NCI-H1092 treated with DMSO at 0.1 percent for 48 hours (cell line): ENCODE data around the gene SLCO3A1.
"Not testable (repeated sequence)": the region's sequence is repeated elsewhere in the genome, so short reads cannot be mapped to it uniquely, and the experiment has no call there.

Experiments
- DNase-seq: peaks from one replicate; lab custom pipeline; 2025; lab: John Stamatoyannopoulos, UW

SLCO3A1 gene

GRCh38 chr15:92035551-92035950, 182.0 kb downstream of the SLCO3A1 start:
- no peak for DNase-seq

- no peak for DNase-seq
These were observed 182.5 kb downstream of the SLCO3A1 start for GRCh38 chr15:92035961-92036360.

- no peak for DNase-seq
These were observed 184.0 kb downstream of the SLCO3A1 start for GRCh38 chr15:92037491-92037890.

- DNase-seq: no peak
These were observed 186.8 kb downstream of the SLCO3A1 start for GRCh38 chr15:92040350-92040749.

- DNase-seq: no peak
These were observed 187.9 kb downstream of the SLCO3A1 start for GRCh38 chr15:92041371-92041770.

DNA sequence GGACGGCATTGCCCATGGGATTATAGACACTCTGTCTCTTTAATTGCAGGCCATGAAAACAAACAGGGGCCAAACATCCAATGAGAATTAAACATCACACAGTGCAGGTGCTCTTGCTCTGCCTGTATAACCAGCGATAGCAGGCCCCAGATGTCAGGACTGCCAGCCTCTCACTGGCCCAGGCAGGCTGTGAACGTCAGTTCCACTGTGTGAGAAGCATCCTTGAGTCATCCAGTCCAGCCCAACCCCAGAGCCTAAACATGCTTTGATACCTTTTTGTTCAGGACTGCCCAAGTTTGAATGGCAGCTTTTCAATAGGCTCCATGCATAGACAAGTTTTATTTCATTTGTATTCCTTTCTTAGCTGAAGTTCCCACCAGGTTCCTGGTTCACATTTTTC, 189.8 kb downstream of the SLCO3A1 start:
- no peak for DNase-seq

GRCh38 chr15:92044203-92044909, 190.8 kb downstream of the SLCO3A1 start:
- DNase-seq: no peak

DNA sequence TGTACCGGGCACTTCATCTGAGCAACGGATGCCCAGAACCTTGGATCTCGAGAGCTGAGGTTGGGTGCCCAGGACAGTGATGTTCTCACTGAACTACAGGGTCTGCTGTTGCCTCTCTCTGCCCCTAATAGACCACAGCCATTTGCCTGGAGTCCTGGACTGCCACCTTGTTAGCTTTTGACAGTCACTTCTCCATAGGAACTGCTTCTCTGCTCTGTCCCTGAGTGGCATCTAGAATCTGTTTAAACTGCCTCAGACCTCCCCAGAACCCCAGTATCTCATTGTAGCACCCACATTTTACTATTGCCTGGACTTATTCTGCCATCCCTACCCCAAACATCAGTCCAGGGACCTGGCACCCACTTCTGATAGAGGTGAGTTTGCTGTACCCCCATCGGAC, 194.4 kb downstream of the SLCO3A1 start:
- DNase-seq: no peak

DNA sequence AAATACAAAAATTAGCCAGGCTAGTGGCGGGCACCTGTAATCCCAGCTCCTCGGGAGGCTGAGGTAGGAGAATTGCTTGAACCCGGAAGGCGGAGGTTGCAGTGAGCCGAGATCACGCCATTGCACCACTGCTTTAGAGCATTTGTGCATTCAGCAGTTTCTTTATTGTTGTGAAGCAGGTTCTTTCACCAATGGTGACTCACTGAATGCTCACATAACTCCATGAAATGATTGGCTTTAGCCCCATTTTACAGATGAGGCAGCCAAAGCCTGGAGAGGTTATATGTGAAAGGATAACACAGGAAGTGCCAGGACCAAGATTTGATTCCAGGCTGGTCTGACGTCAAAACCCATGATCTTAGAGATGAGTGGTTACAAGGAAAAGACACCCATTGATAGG, 195.2 kb downstream of the SLCO3A1 start:
- DNase-seq: no peak

GRCh38 chr15:92049290-92049989, 195.9 kb downstream of the SLCO3A1 start:
- DNase-seq: no peak

GRCh38 chr15:92050220-92050898, 196.9 kb downstream of the SLCO3A1 start:
- no peak for DNase-seq

DNA sequence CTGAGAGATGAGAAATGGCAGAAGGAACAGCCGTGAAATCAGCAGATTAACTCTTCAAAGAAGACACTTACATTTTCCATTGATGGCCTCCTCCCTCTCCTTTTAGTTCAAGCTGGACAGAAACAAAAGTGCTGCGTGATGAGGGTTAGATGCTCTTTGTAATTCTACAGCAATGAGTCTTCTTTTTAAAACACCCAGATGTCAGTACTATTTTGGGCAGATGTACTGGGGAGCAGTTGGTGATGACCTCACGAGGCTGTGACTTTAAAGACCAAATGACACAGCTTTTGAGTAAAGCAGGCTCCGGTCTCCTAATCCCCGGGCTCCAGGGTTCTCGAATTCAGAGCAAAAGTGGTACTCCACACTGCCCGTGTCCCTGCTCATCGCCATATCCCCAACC, 198.2 kb downstream of the SLCO3A1 start:
- no peak for DNase-seq

- no peak for DNase-seq
These were observed 200.3 kb downstream of the SLCO3A1 start for GRCh38 chr15:92053753-92054316.

DNA sequence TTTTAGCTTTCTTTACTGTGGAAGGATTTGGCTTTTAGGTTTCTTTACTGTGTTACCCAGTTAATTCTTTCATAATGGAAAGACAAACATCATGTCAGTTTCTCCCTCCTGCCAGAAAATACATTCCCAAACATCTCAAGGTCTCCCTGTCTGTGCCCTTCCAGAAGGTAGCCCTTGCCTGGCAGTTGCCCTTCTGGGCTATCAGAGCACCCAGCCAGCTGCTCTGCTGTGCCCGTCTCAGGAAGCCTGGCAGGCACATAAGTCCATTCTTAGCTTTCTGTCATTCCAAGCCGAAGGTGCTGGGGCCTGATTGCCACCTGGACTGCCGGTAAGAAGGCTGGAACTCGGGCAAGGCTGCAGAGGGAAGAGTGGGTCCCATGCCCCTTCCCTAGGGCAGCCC, 203.4 kb downstream of the SLCO3A1 start:
- DNase-seq: no peak

DNA sequence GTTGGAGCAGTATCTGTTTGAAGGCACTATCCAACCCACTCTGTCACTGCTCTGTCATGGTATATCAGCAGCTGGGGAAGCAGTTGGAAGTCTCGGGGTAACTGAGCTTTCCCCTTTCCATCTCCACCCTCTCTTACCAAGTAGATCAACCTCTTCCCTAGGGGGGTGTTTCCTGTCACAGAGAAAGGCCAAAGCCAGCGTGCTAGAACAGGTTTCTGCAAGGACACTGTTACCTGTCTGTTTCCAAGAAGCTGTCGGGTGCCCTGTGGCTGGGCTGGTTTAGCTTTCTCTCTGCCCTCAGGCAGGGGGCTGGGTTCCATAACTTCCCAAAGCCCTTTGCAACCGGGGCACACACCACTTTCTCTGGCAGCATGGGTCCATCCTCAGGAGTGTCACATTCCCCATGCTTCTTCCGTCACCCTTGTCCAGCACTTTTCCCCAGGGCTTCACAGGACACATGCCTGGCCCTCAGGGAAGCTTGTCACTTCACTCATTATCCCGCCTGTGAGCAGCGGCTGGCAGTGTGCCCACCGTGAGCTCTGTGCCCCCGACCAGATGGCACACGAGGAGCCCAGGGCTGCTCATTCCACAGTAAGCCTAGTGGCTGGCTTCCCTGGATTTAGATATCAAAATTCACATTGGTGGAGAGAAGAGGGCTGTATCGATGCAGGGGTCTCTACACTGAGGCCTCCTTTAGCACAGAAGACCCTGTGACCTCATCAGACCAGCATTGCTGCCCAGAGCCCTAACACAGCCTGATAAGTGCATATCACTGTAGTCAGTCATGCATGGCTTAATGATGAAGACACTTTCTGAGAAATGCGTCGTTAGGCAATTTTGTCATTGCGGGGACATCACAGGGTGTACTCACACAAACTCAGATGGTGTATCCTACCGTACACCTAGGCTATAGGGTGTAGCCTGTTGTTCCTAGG, 205.8 kb downstream of the SLCO3A1 start:
- DNase-seq: no peak

- not testable (repeated sequence) for DNase-seq
These were observed 206.4 kb downstream of the SLCO3A1 start for GRCh38 chr15:92059971-92060311.

DNA sequence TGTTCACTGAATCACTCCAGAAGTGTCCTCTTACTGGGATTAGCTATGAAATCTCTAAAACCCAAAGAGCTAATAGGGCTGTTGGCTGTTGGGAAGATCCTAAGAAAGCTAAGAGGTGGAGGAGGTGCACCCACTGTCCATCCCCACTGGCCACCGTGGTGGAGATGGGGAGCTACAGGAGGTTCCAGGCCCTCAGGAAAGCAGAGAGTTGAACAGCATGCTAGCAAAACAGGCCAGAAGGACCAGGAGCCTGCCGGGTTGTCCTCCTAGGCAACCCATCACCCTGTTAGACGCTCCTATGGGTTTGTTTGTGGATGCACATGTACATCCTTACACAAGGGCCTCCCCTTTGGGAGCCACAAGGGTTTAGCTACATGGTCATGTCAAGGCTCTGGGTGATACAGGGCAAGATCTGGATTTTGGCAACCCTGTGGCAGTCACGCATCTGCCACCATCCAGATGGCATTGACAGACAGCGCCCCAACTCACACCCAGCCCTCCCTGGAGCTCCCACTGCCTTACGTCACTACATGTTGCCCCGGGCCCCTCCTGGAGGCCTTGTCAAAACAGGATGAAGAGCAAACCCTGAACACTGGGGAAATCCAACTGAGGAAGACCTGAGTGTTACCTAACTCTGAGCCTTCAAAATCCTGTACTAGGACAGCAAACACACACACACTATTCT, 208.1 kb downstream of the SLCO3A1 start:
- no peak for DNase-seq

- no peak for DNase-seq
These were observed 209.0 kb downstream of the SLCO3A1 start for GRCh38 chr15:92062505-92062904.

- DNase-seq: no peak
These were observed 214.6 kb downstream of the SLCO3A1 start for GRCh38 chr15:92068121-92068520.

DNA sequence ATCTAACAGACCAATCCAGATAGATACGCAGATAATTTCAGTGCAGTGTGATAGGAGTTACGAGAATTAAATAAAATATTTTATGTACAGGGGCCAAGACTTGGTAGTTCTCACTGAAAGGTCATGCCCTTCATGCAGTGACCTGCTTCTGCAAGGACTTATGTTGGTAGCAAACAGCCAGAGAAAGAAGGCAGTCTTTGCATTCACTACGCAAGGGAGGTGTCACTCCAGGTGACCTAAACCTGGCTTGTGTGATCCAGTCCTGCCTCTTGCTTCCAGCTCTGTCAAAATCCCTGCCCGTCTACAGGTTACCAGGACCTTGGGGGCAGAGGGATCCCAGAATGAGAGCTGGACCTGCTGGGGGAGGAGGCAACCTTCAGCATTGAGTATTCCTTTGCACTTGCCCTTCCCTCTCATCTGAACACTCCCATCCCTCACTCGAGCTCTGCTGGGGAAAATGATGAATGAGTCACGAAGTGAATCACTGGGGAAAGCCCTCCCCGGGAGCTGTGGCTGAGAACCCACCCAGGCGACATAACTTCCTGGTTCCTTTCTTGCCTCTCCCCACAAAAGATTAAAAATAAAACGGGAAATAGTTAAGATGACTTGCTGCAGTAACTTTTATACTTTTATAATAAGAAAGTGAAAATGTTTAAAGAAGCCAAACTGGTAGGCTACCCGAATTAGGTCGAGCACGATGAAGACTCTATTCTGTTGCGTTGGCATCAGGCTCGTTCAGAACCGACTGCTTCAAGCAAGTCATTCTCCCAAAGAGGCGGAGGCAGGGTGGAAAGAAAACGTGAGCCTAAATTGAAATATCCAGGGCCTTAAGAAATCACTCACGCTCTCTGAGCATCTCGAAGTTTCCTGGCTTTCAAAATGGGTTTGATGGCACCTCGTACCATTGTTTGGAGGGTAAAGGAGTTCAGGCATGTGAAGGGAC, 216.1 kb downstream of the SLCO3A1 start:
- DNase-seq: no peak
